ENCODE data around the gene VAV3.

VAV3 gene

DNA sequence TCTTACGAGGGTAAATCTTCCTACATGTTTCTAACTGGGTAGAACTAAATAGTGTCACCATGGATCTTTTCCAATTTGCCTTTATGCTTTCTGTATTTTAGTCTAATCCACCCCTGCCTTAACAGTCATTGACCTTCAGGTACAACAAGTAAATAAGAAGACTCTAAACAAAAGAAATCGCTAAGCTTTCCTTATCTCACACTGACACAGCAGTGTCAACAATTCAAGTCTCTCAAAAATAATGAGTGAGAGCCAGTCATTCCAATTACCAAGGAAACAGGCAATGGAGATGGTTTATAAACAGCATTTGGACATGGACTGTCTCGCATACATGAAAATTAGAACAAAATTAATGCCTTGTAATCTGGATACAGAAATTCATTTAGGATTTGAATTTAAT, 365.8 kb downstream of the VAV3 start:
- in situ Hi-C loops (cut with HindIII; ENCODE audit: low pct_ligation_motif_present, low pct_unique_long_range_greater_than_20kb, low sequenced_read_pairs): no loop called here
- no peak for DNase-seq

DNA sequence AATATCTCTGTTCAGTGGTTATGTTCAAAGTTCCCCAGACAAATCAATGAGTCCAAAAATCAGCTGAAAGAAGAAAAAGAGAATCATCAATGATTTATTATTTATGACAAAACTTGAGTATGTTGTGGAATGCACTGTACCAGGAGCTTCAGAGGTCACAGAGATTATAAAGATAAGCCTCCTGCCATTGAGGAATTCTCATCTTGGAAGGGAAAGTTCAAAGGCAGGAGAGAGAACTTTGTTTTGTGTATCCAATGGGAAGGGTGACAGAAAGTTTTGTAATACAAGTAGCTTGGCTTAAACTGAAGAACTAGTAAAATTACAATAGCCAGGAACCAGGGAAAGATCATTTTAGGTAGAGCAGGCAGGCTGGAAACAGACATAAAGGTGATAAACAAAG, 367.7 kb downstream of the VAV3 start:
- in situ Hi-C loops (cut with HindIII; ENCODE audit: low pct_ligation_motif_present, low pct_unique_long_range_greater_than_20kb, low sequenced_read_pairs): no loop called here
- no peak for DNase-seq

DNA sequence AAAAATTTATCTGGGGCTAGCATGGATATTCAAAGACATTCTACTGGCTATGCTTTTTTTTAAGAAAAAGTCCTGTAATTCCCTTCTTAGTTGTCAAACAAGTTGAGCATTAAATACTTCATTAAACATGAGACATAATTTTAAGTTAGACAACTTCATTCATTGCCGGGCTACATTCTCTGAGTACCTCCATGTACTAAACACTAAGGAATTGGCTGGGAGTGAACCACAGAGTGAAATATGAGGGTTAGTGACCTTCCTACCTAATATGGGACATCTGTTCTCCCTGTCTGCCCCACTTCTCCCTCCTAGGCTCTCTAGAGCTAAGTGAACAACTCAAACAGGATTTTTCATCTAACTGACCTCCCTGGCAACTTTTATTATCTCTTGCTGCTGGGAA, 370.4 kb downstream of the VAV3 start:
- in situ Hi-C loops (cut with HindIII; ENCODE audit: low pct_ligation_motif_present, low pct_unique_long_range_greater_than_20kb, low sequenced_read_pairs): no loop called here
- no peak for DNase-seq

DNA sequence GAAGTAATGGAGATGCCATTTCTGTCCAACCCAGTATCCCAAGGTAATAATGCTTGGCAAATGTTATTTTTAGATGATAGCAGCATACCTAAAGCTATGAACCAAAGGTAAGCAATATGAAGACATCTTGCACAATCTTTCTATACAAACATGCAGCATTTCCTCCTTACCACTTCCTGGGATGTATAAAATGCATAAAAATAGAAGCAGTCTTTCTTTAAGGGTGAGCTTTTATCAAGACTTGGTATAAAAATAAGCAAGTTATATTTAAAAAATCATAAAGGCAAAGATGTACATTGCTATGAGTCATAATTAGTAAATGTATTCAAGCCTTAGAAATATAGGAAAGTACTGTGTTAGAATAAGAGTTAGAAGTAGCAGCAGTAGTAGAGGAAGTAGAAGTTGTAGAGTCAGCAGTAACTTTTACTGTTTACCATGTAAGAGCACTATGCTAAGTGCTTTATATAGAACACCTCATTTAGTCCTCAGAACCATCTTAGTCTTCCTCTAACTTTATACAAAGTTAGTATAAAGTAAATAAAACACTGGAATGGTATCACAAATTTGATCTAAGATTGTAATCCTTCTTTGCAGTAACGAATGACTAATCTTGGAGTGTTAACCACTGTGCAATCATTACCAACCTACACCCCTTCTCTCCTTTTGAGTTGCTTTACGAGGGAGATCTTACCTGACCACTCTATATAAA, 371.3 kb downstream of the VAV3 start:
- in situ Hi-C loops (cut with HindIII; ENCODE audit: low pct_ligation_motif_present, low pct_unique_long_range_greater_than_20kb, low sequenced_read_pairs): no loop called here
- DNase-seq: no peak

DNA sequence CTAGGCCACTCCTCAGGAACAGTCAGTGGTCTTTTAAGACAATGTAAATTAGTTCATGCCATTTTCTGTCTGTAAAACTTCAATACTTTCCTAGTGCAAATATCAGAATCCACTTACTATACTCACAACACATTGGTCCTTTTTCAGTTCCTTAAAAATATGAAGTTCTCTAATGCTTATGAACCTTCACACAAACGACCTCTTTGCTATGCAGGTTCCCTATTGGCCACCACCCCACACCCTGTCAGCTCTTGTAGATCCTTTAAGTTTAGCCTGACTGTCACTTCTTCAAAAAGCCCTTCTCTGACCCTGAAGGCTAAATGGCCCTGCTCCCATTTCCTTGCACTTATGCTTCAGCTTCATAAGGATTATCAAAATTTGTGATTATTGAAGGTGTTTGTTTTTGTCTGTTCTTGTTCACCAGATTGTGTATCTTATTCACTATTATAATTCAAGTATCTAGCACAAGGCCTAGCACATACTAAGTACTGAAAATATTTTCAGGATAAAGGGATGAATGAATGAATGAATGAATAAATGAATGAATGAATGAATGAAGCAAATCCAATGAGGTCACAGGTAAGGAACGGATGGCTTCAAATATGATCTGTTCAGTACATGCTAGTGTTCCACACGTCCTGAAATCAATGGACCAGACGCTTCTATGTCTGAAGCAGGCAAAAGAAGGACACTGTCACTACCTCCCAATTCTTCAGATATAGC, 373.9 kb downstream of the VAV3 start:
- no peak for DNase-seq
- in situ Hi-C loops (cut with HindIII; ENCODE audit: low pct_ligation_motif_present, low pct_unique_long_range_greater_than_20kb, low sequenced_read_pairs): no loop called here

DNA sequence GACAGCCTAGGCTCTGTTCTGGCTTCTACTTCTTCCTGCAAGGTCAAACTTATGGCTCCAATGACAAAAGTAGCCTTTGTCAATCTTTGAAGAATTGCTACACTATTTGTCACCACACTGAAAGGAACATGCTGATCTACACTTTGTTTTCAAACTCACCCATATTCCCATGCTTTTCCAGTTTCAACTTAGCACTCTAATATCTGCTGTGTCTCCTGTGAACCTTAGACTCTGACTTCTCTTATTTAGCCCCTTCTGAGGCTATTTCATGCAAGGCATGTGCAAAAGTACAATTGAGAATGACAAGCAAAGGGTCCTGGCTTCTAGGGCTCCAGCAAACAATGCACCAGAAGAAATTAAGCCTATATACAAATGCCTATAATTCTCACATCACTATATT, 374.9 kb downstream of the VAV3 start:
- no peak for DNase-seq
- in situ Hi-C loops (cut with HindIII; ENCODE audit: low pct_ligation_motif_present, low pct_unique_long_range_greater_than_20kb, low sequenced_read_pairs): no loop called here

DNA sequence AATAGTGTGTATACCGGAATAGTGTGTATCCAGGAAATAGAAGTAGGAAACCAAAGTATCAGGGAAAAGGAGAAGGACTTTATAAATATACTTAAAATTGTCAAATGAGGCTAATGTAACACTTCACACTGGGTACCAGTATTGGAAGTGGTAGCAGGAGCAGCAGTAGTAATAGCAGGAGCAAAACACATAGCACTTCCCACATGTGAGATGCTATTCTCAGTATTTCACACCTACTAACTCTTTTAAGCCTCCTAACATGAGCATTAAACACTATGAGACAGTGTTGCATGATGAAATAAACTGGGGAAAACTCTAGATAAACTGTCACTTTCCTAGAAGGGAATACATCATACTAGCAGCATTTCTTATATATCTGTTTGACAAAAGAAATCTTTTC, 376.7 kb downstream of the VAV3 start:
- in situ Hi-C loops (cut with HindIII; ENCODE audit: low pct_ligation_motif_present, low pct_unique_long_range_greater_than_20kb, low sequenced_read_pairs): no loop called here
- no peak for DNase-seq

DNA sequence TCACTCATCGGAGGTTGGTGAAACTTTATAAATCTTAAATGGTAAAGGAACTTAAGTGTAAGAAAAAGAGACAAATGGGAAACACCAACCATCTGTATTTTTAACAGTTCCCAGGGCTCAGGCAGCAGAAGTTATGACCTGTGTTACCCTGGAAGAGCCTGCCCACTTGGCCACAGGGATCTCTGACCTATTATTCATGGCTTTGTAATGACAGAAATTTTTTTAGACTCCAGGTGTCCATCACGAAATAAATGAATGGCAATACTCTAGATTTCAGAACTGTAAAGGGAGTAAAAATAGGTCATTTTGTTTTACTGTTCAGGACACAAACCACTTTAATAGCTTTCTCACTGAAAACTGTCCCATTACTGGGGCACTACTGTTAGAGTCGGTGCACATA, 389.8 kb downstream of the VAV3 start:
- DNase-seq: peak; percentile 30
- in situ Hi-C loops (cut with HindIII; ENCODE audit: low pct_ligation_motif_present, low pct_unique_long_range_greater_than_20kb, low sequenced_read_pairs): no loop called here

DNA sequence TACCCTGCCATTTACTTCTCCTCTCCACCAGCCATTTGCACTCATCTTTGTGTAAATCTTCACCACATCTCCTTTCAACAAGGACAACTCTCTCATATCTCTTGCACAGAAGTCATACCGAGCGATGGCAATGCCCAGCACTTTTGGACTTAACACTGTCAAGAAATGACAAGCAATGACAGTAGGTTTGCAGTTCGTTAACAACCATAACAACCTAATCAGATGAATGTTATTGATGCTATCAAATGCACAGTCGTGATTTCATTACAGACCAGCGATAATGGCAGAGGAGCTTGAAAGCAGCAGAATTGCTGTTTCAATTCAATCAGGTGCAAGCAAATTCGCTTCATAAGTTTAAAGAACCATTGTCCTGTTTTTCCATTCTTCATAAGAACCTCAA, 390.9 kb downstream of the VAV3 start:
- in situ Hi-C loops (cut with HindIII; ENCODE audit: low pct_ligation_motif_present, low pct_unique_long_range_greater_than_20kb, low sequenced_read_pairs): no loop called here
- DNase-seq: no peak

DNA sequence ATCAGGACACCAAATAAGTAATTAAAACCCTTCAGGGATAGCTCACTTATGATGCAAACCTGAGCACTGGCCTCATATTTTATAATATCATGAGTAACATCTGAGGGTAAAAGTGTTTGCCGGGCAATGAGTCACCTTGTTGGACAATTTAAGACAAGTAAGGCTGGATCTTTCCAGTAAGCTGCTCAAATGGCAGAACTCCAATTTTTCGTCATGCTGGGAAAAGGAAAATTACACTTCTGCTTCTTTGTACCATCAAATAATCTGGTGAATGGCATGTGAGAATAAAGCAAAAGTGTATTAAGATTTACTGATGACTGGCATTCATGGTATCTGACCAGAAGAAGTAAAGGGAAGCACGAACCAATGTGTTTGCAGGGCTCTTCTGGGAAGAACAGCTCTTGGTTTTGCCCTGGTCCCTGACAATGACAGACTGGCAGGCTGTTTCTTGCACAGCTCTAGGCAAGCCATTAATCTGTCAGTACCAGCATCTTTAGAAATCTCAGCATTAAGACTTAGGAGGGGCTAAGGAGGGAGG, 392.2 kb downstream of the VAV3 start:
- DNase-seq: peak; percentile 46
- in situ Hi-C loops (cut with HindIII; ENCODE audit: low pct_ligation_motif_present, low pct_unique_long_range_greater_than_20kb, low sequenced_read_pairs): no loop called here

DNA sequence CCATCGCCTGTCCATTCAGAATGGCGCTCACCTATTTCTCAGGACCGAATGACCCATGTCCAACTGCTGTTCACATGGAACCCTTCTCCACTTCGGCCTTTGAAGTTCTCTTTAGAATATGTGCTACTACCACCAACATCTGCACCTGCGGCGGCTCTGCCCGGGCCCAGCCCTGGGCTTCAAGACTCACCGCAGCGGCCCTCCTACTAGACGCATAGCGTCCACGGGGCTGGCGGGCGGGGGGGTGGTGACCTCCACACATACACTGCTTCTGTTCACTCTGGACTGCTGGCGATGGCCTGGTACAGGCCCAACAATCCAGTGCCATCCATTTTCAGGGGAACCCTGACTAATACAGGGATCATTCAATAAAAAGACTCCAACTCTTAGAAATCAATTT, 394.2 kb downstream of the VAV3 start:
- no peak for DNase-seq
- in situ Hi-C loops (cut with HindIII; ENCODE audit: low pct_ligation_motif_present, low pct_unique_long_range_greater_than_20kb, low sequenced_read_pairs): no loop called here

DNA sequence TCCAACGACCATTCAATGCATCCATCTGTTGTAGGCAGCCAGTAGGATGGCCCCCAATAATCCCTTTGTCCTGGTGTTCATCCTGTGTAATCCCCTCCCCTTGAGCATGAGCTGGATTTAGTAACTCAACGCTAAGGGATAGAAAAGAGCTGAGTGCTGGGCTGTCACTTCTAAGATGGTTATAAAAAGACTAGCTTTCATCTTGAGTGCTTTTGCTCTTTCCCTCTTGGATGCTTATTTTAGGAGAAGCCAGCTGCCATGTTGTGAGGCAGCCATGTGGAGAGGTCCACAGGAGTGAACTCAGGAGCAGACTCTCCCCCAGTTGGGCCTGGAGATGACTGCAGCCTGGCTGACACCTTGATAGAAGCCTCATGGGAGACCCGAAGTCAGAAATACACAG, 401.5 kb downstream of the VAV3 start:
- in situ Hi-C loops (cut with HindIII; ENCODE audit: low pct_ligation_motif_present, low pct_unique_long_range_greater_than_20kb, low sequenced_read_pairs): no loop called here
- DNase-seq: no peak

DNA sequence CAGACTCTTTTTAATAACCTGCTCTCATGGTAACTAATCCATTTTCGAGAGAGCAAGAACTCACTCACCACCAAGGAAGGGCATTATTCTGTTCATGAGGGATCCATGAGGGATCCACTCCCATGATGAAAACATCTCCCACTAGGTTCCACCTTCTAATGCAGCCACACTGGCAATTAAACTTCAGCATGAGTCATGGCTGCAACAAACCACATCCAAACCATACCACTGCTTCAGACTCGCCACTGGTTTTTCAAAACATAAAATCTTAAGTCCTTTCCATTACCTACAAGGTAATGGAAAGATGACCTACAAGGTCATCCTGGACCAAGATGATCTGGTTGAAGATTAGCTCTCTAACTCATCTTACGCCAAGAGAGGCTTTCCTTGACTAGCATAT, 405.1 kb downstream of the VAV3 start:
- in situ Hi-C loops (cut with HindIII; ENCODE audit: low pct_ligation_motif_present, low pct_unique_long_range_greater_than_20kb, low sequenced_read_pairs): no loop called here
- no peak for DNase-seq

DNA sequence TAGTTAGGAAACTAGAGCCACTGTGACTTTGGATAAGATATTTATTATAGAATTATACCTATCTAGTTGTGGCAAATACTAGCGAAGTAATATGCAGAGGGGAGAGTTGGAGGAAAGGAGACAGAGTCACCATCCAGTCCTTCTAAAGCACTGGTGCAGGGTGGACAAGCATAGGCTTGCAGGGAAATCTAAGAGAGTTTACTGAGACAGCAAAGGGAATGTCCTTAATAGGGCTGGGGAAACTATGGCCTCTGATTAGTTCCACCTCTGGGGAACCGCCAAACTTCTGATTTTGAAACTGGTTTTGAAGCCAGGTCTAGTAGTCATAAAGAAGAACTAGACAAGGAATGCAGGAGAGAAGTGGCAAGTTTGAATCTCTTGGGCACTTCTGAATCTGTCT, 407.9 kb downstream of the VAV3 start:
- in situ Hi-C loops (cut with HindIII; ENCODE audit: low pct_ligation_motif_present, low pct_unique_long_range_greater_than_20kb, low sequenced_read_pairs): no loop called here
- no peak for DNase-seq

DNA sequence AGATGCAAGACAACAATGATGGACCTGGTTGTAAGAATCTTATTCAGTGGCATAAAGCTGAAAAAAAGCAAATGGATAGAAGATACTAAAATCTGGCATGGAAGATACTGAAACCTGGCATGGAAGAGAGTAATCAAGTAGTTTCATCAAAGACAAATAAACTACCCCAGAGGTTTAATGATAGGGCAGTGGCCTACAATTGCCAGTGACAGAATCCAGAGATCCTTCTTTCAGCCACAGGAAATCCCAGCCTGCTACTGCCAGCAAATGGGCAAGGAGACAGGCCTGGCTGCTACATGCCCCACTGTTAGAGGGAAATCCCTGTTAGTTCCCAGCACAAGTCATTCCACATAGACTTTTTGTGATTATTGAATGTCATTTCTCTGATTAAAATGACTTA, 409.4 kb downstream of the VAV3 start:
- in situ Hi-C loops (cut with HindIII; ENCODE audit: low pct_ligation_motif_present, low pct_unique_long_range_greater_than_20kb, low sequenced_read_pairs): no loop called here
- DNase-seq: no peak

DNA sequence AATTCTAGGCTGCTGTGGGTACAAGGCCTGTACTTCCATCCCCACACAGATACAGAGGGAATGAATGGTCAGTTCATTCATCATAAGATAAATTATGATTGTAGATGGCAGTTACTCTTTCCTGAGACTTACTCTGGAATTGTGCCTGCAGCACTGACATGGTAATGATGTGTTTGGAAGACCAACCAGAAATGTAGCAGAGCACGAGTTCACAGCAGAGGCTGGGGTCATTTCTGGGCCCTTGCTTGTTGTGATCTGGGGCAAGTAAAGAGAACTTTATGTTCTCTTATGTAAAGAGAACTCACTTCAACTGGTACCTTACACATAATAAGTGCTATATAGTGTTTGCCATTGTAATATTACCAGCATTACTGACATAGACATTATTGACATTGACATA, 412.2 kb downstream of the VAV3 start:
- in situ Hi-C loops (cut with HindIII; ENCODE audit: low pct_ligation_motif_present, low pct_unique_long_range_greater_than_20kb, low sequenced_read_pairs): no loop called here
- no peak for DNase-seq

DNA sequence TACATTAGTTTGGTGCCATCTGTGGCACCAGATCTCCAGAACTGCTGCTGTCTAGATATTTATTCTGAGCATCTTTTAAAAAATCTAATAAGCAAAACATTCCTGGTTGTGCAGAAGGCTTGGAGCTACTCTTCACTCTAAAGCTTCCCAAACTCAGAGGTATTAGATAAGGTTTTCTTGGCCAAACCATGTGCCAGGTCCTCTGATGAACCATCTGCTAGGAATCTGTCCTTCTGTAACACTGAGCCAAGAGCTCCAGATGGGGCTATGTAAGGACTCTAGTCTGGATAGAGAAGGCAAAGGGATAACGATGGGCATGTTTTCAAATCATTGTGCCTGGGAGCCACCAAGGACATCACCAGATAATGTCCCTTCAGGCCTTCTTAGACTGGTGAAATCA, 413.5 kb downstream of the VAV3 start:
- no peak for DNase-seq
- in situ Hi-C loops (cut with HindIII; ENCODE audit: low pct_ligation_motif_present, low pct_unique_long_range_greater_than_20kb, low sequenced_read_pairs): no loop called here

DNA sequence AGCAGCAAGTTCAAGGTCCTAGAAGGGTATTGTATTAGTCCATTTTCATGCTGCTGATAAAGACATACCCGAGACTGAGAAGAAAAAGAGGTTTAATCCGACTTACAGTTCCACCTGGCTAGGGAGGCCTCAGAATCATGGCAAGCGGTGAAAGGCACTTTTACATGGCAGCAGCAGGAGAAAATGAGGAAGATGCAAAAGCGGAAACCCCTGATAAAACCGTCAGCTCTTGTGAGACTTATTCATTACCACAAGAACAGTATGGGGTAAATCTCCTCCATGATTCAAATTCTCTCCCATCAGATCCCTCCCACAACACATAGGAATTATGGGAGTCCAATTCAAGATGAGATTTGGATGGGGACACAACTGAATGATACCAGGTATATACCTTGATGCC, 414.6 kb downstream of the VAV3 start:
- DNase-seq: no peak
- in situ Hi-C loops (cut with HindIII; ENCODE audit: low pct_ligation_motif_present, low pct_unique_long_range_greater_than_20kb, low sequenced_read_pairs): no loop called here

DNA sequence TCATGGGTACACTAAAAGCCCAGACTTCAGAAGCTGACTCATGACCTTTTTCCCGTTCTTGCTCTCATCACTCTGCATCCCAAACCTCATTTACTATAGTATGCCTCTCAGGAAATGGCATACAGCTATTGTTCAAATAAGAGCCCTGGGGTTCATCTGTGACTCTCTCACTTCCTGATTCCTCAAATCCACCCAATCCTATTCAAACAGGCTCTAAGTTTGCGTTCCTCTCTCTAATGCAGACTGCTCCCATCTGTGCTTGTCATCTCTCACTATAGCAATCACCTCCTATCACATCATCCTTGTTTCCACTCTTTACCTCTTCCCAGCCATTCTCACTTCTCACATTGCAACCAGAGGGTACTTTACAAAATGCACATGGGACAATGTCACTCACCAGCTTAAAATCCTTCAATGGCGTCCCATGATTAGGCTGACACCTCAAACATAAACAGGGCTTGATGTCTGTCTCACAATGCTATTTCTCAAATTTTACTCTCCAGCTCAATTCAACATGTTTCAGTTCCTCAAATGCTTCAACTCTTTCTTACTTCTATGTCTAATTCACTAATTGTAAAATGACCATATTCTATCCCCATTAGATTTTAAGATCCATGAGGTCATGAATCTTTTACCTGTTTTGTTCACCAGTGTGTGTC, 415.7 kb downstream of the VAV3 start:
- in situ Hi-C loops (cut with HindIII; ENCODE audit: low pct_ligation_motif_present, low pct_unique_long_range_greater_than_20kb, low sequenced_read_pairs): no loop called here

DNA sequence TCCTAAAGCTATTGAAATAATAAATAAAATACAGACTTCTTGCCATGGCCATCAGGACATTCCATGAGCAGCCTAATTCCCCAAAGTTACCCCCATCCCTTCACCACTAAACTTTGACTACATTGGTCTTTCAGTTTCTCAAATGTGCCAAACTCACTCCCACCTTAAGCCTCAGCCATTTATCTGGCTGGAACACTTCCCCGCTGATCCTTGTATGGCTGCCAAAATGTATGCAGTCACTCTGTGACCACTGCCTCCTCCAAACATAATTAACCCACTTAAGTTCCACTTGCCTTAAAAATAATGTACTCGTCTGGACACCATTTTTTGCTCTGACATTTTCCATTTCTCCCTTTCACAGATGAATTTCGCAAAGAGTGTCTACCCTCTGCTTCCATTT, 416.7 kb downstream of the VAV3 start:
- no peak for DNase-seq
- in situ Hi-C loops (cut with HindIII; ENCODE audit: low pct_ligation_motif_present, low pct_unique_long_range_greater_than_20kb, low sequenced_read_pairs): no loop called here

More for the DNA sequence above, 415.7 kb downstream of the VAV3 start:
- no peak for DNase-seq
